GM18951 (cell line): ENCODE measurements around the gene LDB3.

Experiments
- POLR2A ChIP-seq: IDR thresholded peaks from 4 replicates; pipeline ENCODE4 v1.6.1; 2011; ENCODE audit warnings: mild to moderate bottlenecking; ENCODE audit not compliant: insufficient read length, insufficient read depth; ENCODE audit errors: extremely low read depth
- in situ Hi-C: fragments of 300-500 bp; cut with MboI; formaldehyde crosslinking; loops from one replicate; pipeline ENCODE4 v1.12.0; 2022; ENCODE audit warnings: low sequenced_read_pairs, mixed read lengths, inconsistent platforms; ENCODE audit not compliant: unreplicated experiment

LDB3 gene

DNA sequence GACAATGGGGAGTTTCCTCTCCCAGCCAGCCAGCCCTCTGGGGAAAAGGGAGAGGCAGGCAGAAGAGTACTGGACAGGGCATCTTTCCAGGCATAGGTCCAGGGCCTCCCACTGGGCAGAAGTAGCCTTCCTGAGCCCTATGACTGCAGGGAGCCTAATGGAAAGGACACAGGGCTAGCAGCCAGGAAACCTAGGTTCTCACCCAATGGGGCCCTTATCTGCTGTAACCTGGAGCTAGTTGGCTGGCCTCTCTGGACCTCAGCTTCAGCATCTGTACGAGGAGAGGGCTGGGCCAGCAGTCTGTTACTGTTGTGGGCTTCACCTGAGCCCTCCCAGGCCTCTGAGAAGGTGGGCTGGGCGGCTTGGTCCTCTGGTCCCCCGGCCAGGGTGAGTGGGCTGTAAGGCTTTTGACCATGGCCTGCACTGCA, 22.4 kb downstream of the LDB3 start:
- in situ Hi-C loops = no loop called here

DNA sequence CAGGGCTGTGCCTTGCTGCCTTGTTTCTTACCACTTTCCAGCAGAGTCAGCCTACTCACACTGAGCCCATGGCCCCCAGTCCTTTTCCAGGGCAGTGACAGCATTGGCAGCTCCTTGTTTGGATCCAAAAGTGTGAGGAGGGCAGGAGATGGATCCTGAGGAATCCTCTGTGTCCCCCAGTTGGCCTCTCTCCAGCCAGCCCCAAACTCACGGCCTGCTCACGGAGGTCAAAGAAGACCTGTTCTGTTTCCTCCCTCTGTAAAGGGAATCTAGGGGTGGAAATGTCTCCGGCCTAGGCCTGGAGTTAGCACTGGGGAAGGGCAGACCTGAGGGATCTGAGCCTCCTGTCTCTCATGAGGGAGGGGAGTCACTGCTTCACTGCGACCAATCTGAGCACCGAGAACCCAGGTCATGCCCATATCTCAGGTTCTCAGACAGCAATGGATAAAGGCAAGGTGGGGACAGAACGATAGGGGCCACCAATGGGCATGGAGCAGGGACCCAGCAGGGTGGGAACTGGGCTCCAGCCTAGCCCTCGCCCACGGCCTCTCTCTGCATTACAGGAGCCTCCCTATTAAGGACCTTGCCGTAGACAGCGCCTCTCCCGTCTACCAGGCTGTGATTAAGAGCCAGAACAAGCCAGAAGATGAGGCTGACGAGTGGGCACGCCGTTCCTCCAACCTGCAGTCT, 23.2 kb downstream of the LDB3 start:
- in situ Hi-C loops = no loop called here
- TF ChIP-seq POLR2A = no peak

More for the DNA sequence above, 22.4 kb downstream of the LDB3 start:
- TF ChIP-seq POLR2A = no peak

DNA sequence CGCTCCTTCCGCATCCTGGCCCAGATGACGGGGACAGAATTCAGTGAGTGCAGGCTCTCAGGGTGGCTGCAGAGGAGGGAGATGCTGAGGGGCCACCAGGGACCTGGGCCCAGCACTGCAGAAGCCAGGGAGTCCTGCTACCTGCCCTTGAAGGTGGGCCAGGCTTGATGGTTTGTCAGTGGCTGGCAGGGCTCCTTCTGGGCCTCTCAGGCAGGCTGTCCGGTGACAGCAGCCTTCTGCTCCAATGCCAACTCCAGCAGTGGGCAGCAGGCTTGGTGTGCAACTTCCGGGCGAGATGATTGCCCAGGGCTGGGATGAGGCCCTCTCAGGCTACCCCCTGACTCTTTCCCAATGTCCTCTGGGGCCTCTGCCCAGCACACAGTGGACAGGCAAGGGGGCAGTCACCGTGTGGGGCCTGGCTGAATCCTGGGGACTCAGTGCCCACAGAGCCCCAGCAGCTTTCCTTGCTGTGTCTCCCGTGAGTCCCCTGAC, 23.8 kb downstream of the LDB3 start:
- TF ChIP-seq POLR2A = no peak
- in situ Hi-C loops = no loop called here

DNA sequence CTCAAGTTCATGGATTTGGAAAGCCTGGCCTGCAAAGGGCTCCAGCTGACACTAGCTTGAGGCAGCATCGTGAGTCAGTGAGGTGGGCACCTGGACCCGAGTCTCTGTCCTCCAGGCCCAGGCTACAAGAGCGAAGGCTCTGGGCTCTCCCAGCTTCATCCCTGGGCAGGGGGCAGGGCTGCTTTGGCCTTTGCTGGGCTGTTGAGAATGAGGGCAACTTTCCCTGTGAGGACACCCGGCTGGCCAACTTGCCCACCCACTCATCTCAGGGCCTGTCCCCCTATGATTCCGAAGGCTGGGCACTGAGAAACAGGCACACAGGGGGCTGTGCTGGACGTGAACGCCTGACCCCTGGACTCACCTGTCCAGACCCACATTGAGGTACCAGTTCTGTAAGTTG, 24.4 kb downstream of the LDB3 start:
- in situ Hi-C loops = no loop called here
- no peak for TF ChIP-seq POLR2A

DNA sequence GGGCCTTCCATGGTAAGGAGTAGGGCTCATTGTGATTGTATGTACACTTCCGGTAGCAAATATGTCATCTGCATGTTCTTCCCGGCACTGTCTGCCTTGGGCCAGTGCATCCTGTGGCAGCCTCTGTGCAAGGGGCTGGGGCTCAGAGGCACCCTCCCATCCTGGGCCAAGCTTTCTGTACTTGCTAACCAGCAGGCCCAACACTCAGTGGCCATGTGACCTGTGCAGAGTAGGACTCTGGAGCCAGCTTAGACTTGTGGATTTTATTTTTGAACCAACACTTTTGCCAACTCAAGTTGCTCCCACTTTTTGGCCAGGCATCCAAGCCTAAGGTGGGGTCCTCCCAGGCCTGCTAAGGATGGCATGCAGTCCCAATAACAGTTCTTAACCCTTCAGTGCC, 25.0 kb downstream of the LDB3 start:
- in situ Hi-C loops = no loop called here
- TF ChIP-seq POLR2A = no peak

DNA sequence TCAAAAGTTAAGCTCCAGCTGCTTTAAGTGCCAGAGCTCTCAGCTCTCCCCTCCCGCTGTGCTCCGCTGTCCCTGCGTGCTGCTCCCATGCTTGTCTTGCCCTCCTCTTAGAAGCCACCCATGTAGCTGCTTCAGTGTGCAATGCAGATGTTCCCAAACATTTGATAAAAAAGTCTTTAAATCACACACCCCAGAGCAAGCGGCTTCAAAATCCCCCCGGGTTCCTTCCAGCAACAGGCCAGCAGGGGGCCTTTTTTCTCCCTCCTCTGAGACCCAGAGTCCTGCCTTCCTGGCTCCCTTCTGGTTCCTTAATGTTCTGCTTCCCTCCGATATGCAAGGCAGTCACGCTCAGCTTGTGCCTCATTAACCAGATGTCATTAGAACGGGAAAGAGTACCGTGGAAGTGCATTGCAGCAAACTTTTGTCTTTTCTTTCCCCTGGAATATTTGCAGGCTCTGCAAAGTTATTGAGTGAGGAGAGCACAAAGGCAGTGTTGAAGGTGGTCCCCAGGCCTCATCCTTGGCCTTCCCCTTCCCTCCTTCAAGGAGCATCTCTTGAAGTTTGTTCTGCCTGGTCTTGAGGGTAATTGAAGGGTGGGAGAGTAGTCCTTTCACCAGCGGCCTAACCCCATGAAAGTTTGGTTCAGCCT, 25.5 kb downstream of the LDB3 start:
- in situ Hi-C loops = no loop called here

DNA sequence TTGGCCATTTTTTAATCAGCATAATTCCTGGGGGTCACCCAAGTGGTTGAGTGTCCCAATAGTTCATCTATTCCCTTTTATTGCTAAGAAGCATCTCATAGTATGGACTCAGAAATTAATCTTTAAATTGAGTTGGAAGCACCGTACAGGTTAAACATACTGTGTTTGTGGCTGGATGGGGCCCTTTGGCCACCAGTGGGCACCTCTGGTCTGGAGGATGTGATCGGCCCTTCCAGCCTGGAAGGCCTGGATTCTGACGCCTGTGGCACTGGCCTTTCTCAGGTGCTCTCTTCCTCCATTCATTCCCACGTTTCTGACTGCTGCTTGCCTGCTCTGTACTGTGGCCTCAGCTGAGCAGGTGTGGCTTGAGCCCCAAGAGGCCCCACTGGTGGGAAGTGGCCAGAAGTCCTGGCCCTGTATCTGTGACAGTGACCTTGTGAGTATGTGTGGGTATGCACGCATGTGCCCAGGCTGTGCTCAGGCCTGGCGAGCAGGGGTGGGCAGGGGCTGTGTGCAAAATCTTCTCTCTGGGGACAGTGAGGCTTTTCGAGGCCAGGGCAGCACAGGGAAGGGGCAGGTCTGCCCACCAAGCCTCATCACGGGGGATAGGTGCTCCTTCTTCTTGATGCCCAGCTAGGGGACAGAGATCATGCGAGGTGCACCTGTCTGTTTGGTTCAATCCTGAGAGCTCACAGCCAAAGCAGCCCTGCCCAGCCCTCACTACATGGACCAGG, 30.1 kb downstream of the LDB3 start:
- in situ Hi-C loops = no loop called here
- no peak for TF ChIP-seq POLR2A

More for the DNA sequence above, 25.5 kb downstream of the LDB3 start:
- no peak for TF ChIP-seq POLR2A

DNA sequence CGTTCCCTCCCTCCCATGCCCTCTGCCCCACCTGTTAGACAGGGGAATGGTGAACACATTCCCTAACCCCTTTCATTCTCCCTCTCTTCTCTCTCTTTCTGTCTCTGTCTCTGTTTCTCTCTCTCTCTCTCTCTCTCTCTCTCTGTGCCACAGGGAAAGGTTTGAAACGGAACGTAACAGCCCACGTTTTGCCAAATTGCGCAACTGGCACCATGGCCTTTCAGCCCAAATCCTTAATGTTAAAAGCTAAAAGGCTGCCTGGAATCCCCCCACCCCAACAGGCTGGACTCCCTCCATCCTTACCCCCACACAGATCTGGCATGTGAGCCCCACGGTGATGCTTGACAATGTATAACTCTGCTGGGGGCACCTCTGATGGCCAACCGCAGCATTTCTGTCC, 30.8 kb downstream of the LDB3 start:
- TF ChIP-seq POLR2A = no peak
- in situ Hi-C loops = no loop called here

DNA sequence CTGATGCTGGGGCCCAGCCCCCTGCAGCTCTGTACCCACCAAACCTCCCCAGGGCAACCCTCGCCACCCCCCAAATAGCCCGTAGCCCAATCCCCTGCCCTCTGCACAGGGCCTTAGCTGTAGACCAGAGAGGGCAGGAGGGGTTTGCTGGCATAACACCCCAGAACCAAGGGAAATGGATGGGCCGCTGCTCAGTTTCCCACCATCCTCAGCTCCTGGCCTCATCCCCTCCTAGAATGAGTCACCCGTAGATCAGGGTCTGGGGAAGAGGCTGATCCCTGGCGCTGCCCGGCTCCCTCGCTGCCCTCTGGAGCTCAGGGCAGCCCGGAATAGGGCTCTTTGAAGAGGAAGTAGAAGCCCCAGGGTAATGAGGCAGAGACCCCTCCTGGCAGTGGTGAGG, 31.2 kb downstream of the LDB3 start:
- in situ Hi-C loops = no loop called here
- no peak for TF ChIP-seq POLR2A

DNA sequence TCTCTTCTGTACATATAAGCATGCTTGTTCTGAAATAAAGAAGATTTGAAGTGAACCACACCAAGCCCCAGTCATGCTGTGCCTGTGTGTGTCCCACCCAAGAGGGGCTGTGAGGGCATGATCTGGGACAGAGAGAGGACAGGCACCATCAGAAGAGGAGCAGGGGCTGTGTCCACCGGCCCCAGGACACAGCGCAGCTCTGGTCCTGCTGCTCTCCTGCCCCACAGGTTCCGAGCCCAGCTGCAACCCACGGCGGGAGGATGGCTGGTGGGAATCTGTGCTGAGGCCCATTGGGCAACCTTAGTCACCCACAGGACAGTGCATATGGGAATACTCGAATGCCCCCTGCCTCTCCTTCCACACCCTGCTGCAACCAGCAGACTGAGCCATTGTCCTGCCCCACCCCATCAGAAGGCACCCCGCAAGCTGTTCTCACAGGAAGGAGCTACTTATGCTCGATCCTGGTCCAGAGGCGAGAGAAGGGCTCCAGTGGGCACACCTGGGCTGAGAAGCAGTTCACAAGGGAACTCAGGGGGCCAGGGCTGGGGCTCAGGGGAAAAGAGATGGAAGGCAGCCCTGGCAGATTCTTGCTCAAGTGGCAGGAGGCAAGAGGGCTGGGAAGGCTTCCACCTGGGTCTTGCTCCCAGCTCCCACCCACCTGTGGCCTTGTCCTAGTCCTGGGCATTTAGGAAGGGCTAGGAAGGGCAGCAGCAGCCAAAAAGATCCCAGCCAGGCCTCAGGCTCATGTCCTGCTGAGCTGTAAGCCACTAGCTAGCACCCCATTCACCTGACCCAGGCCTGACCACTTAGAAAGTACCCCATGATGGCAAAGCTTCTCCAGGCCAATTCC, 31.9 kb downstream of the LDB3 start:
- TF ChIP-seq POLR2A = no peak
- in situ Hi-C loops = loop anchor here (10.0 kb wide), 1 partner anchor 205 kb away; no protein-coding TSS in a partner anchor

DNA sequence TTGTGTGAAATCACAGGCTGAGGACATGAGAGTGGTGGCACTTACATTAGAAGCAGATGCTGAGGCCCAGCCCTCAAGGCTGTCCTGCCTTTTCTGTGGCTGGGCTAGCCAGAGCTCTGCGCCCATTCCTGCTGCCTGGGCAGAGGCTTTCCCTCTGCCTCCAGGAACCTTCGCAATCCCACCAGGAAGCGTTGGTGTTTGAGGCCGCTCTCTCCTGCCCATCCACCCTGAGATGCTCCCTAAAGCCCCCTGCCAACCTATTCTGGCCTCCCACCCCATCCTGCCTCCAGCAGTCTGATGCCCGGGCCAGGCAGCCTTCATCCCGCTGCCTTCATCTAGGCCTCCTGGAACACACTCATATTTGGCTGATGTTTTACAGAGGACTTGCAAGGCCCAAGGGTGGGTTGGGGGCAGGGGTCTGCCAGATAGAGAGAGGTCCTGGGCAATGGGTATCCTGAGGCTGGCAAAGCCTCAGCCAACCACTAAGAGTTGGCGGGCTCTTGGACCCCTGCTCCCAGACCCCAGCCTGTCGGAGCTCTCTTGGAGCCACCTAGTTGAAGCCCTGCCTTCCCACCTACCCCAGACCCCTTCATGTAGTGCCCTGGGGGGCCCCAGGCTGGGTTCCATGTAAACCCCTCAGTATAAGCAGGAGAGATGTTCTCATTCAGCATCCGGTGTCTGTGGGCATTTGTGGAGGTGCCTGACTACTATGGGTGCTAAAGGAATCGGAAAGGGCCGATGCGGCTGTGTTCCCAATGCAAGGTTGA, 32.7 kb downstream of the LDB3 start:
- in situ Hi-C loops = loop anchor here (10.0 kb wide), 1 partner anchor 204 kb away; no protein-coding TSS in a partner anchor
- no peak for TF ChIP-seq POLR2A

DNA sequence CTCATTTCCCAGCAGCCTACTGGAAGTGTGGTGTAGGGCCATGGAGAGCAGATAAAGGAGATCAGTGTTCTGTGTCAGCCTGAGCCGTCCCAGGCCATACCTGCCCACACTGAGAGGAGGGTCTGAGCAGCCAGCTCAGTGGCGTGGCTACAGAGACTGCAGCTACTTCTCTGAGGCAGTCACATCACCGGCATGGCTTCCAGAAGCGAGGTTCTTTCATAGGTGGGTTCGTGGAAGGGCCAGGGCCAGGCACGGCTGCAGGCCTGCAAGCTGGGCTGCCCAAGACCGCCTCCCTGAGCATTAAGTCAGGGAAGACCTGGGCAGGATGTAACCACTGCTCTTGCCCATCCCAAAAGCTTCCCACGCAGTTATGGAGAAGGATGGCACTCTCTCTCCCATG, 34.9 kb downstream of the LDB3 start:
- no peak for TF ChIP-seq POLR2A

DNA sequence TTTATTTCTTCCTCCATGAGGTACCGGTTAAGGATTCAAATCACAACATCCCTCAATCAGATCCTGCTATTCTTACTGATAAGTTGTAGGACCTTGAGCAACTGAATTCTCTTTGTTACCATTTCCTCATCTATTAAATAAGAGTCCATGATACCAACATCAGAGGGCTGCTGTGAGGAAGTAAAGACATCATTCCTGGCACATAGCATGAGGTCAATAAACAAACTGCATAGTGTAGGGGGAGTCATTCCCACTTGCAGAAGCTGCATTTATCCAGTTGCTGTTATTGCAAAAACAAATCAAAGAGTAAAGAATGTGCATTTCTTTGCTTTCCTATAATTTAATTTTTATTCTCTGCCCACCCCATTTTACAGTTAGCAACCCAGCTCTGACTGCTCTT, 36.8 kb downstream of the LDB3 start:
- no peak for TF ChIP-seq POLR2A
- in situ Hi-C loops = loop anchor here (10.0 kb wide), 1 partner anchor 200 kb away; no protein-coding TSS in a partner anchor

More for the DNA sequence above, 34.9 kb downstream of the LDB3 start:
- in situ Hi-C loops = loop anchor here (10.0 kb wide), 1 partner anchor 202 kb away; no protein-coding TSS in a partner anchor
